Mesodermal cell (in vitro differentiated cells): ENCODE data around the gene PWWP2B.

Experiments used
- H3K27ac ChIP-seq: 2 replicates; pipeline ENCODE4 v1.7.0; 2013; ENCODE audit warnings: mild to moderate bottlenecking, low read depth, low read length, moderate library complexity; ENCODE audit not compliant: severe bottlenecking
- H3K36me3 ChIP-seq: 2 replicates; pipeline ENCODE4 v1.7.1; 2013; ENCODE audit warnings: mild to moderate bottlenecking, low read length, moderate library complexity; ENCODE audit not compliant: control insufficient read depth, insufficient read depth
- H3K4me1 ChIP-seq: one replicate; pipeline ENCODE4 v1.7.1; 2013; ENCODE audit warnings: mild to moderate bottlenecking, low read length; ENCODE audit not compliant: insufficient read depth, control insufficient read depth, poor library complexity, severe bottlenecking
- H3K4me3 ChIP-seq: 2 replicates; pipeline ENCODE4 v1.7.0; 2013; ENCODE audit warnings: low read length, control low read depth, mild to moderate bottlenecking; ENCODE audit not compliant: insufficient read depth, poor library complexity, severe bottlenecking; ENCODE audit errors: extremely low read depth
- H3K9me3 ChIP-seq: 2 replicates; pipeline ENCODE4 v1.7.1; 2013; ENCODE audit warnings: mild to moderate bottlenecking, low read length, moderate library complexity; ENCODE audit not compliant: control insufficient read depth
- WGBS, 2 experiments: methylation state at CpG; one replicate each; pipeline ENCODE4 v1.1.5; 2013; ENCODE audit warnings: missing lambda C conversion rate in 2 of 2; ENCODE audit not compliant: insufficient coverage in 2 of 2; 5-methylcytosine and 5-hydroxymethylcytosine counted together

PWWP2B gene

DNA sequence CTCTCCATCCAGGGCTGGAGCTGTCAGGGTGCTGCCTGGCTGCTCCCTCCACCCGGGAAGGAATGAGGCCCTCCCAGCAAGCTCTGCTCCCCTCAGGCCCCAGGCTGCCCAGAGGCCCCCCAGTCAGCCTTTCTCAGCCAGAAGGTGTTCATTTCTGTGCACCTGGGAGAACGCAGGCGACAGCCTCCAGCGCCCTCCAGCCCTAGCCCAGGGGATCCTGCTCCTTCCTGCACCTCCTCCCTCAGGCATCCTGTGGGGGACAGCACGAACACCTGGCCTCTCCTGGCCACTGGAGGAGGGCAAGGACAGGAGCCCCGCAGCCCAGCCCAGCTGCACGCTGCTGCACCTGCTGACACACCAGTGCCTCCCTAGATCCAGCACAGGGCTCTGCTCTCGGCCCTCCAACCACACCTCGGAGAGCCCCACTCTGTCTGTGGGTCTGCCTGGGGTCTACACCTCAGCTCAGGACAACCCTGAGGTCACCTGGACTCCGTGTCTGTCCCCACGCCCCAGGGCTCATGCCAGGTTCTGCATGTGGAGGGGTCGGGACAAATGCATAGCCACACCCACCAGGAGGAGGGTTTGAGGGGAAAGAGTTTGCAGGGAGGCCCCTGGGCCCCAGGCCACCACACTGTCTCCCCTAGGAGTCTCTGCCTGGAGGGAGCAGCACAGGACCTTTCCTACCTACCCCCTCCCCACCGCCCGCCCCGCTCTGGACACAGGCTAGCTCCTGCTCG, 7.4 kb upstream of the PWWP2B start:
- 70 to 73% methylated on average over 8 to 9 of the region's 16 CpGs for WGBS, 2 experiments
- Histone ChIP-seq H3K4me1 (no peaks in the 10 kb centered on the region), H3K36me3 (no peaks in the 10 kb centered on the region), H3K9me3 (no peaks in the 10 kb centered on the region), H3K4me3 (no peak overlapping the region), H3K27ac (no peak overlapping the region)

DNA sequence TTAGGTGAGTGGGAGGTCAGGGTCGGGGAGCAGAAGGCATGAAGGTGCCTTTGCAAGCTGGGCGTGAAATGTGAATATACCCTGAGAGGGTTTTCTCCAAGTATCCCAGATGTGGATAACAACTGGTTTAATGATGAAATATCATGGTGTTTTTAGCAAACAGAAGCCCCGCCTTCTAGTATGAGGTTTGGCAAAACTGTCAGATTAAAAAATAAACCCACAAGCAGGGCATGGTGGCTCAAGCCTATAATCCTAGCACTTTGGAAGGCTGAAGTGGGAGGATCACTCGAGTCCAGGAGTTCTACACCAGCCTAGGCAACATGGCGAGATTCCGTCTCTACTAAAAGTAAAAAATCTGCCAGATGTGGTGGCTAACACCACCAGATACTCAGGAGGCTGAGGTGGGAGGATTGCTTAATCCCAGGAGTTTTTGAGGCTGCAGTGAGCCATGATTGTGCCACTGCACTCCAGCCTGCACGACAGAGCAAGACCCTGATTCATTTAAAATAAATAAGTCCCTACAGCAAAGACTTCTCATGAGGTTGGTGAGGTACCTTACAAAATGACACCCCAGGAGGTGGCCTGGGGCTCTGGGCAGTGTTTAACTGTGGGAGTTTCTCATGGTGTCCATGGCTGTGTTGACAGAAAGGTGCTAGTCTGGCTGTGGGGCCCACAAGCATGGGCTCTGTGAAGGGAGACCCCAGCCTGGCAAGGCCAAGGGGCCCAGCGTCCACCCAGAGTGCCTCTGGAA, 6.7 kb upstream of the PWWP2B start:
- 85 to 91% methylated on average over 7 of the region's 8 CpGs for WGBS, 2 experiments
- Histone ChIP-seq H3K9me3 (no peaks in the 10 kb centered on the region), H3K4me3 (no peak overlapping the region), H3K27ac (no peak overlapping the region), H3K36me3 (no peaks in the 10 kb centered on the region), H3K4me1 (no peaks in the 10 kb centered on the region)

- Histone ChIP-seq H3K4me1 (no peaks in the 10 kb centered on the region), H3K9me3 (no peaks in the 10 kb centered on the region), H3K27ac (no peak overlapping the region), H3K36me3 (no peaks in the 10 kb centered on the region), H3K4me3 (no peak overlapping the region)
- WGBS, 2 experiments = 84 to 86% methylated on average over 18 to 19 of the region's 19 CpGs
These were observed 5.9 kb upstream of the PWWP2B start for GRCh38 chr10:132390921-132391675.

GRCh38 chr10:132391676-132392020, 5.4 kb upstream of the PWWP2B start:
- Histone ChIP-seq H3K9me3 (no peaks in the 10 kb centered on the region), H3K4me1 (no peaks in the 10 kb centered on the region), H3K4me3 (no peak overlapping the region), H3K36me3 (no peaks in the 10 kb centered on the region), H3K27ac (no peak overlapping the region)
- 80 to 89% methylated on average over 4 of the region's 4 CpGs for WGBS, 2 experiments

GRCh38 chr10:132392184-132392800, 4.7 kb upstream of the PWWP2B start:
- Histone ChIP-seq H3K4me1 (no peaks in the 10 kb centered on the region), H3K4me3 (no peak overlapping the region)

GRCh38 chr10:132392811-132393694, 3.9 kb upstream of the PWWP2B start:
- Histone ChIP-seq H3K9me3 (no peaks in the 10 kb centered on the region), H3K27ac (no peak overlapping the region), H3K4me3 (no peak overlapping the region), H3K4me1 (peaks cover 2% of the 10 kb centered on the region), H3K36me3 (no peaks in the 10 kb centered on the region)
- WGBS, 2 experiments = 91% methylated on average over 10 to 11 of the region's 12 CpGs

More at GRCh38 chr10:132392184-132392800, 4.7 kb upstream of the PWWP2B start:
- Histone ChIP-seq H3K27ac (no peak overlapping the region), H3K36me3 (no peaks in the 10 kb centered on the region), H3K9me3 (no peaks in the 10 kb centered on the region)
- 90 to 94% methylated on average over 2 of the region's 2 CpGs for WGBS, 2 experiments

GRCh38 chr10:132393695-132394181, 3.3 kb upstream of the PWWP2B start:
- Histone ChIP-seq H3K27ac (no peak overlapping the region), H3K4me1 (peaks cover 6% of the 10 kb centered on the region), H3K36me3 (no peaks in the 10 kb centered on the region), H3K4me3 (no peak overlapping the region), H3K9me3 (no peaks in the 10 kb centered on the region)
- WGBS, 2 experiments = 89 to 97% methylated on average over 7 to 9 of the region's 9 CpGs

- H3K9me3 ChIP-seq = no peaks in the 10 kb centered on the region
- WGBS, 2 experiments = 81 to 96% methylated on average over 10 to 11 of the region's 13 CpGs
- peaks cover 6% of the 10 kb centered on the region for H3K4me1 ChIP-seq
- no peaks in the 10 kb centered on the region for H3K36me3 ChIP-seq
- H3K4me3 ChIP-seq = no peak overlapping the region
- H3K27ac ChIP-seq = no peak overlapping the region
These were observed 2.7 kb upstream of the PWWP2B start for GRCh38 chr10:132394201-132394811.

DNA sequence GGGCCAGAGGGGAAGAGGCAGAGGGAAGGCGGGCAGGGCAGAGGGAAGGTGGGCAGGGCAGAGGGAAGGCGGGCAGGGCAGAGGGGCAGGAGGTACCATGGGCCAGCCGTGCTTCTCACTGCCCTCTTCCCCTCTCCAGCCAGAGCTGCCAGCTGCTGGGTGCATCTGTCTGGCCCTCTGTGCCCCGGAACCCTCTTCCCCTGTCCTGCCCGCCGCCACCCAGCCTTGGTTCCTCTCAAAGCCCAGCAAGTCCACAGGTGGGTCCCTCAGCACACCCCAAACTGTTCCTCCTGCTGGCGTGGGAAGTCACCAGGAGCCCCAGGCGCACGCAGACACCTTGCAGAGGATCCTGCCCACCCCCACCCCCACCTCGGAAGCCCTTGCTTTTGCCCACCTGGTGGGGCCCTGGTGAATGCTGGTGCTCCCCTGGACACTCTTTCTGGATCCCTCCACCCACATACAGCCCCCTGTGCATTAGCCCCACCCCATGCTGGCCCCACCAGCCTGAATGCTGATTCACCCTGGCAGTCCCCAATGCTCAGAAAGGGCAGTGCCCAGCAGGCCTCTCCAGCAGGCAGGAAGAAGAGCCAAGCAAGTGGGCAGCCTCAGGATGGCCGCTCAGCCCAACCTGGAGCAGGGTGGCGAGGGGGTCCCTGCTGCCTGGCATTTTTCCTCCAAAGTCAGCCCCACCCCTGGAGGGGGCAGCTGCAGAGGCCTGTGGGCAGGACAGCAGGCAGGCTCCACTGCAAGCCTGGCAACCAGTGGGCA, 1.9 kb upstream of the PWWP2B start:
- WGBS, 2 experiments = 78 to 92% methylated on average over 5 to 10 of the region's 12 CpGs
- Histone ChIP-seq H3K27ac (no peak overlapping the region), H3K4me1 (peaks cover 6% of the 10 kb centered on the region), H3K9me3 (no peaks in the 10 kb centered on the region), H3K36me3 (no peaks in the 10 kb centered on the region), H3K4me3 (no peak overlapping the region)
